Activated T-cell treated with anti-CD3 and anti-CD28 coated beads for 4 hours (primary cell): Measurements from ENCODE around the gene SIGLEC8.
A peak's percentile ranks its signal among the peaks of the same experiment; 100 is the strongest.
"Not testable (repeated sequence)": the region's sequence is repeated elsewhere in the genome, so short reads cannot be mapped to it uniquely, and the experiment has no call there.

Experiments
- DNase-seq: peaks from one replicate; pipeline ENCODE4 v3.0.0-alpha.2; 2020

SIGLEC8 gene

DNA sequence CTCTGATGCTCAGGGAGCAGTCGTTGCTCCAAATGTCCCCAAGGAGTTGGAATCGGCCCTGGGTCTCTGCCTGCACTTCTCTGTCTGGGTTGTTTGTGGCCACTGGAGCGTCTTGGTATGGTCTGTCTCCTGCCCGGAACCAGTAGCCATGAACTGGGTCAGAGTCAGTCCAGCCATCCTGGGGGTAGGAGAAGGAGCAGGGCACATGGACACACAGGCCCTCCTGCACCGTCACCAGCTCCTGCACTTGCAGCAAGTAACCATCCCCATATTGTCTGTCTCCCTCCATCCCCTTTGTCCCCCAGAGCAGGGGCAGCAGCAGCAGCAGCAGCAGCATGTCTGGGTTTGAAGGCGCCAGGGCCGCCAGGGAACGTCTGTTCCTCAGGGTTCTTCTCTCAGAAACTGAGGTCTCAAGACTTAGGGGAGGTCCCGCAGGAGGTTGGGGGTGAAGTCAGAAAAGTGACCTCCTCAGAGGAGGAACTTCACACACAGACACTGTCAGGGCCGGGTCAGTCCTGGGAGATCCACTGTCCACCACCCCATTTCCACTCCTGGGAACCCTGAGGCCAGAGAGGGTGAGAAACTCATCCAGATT lies at the start of gene SIGLEC8:
SIGLEC8 (minus strand) TSS at position 404 of the 595 bp plus-strand sequence; CDS start at position 337, 67 bp downstream.
- no peak for DNase-seq

DNA sequence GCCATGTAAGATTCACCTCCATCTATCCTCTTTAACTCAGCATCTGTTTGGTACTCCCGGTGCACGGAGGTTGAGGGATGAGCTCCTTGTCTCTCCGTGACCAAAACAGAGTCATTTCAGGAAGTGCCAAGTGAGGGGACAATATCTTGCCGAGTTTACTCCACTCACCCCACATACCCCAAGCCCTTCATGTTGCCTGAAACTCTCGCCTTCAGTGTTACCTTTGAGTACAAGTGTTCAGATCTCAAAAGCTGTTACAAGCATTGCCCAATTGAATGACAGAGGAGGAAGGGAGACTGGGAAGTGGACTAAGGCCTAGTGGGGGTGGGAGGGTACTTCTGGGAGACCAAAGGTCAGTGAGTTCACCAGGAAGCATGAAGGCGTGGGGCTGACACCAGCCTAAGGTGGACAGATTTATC lies 49.4 kb upstream of the SIGLEC8 start:
- no peak for DNase-seq

DNA sequence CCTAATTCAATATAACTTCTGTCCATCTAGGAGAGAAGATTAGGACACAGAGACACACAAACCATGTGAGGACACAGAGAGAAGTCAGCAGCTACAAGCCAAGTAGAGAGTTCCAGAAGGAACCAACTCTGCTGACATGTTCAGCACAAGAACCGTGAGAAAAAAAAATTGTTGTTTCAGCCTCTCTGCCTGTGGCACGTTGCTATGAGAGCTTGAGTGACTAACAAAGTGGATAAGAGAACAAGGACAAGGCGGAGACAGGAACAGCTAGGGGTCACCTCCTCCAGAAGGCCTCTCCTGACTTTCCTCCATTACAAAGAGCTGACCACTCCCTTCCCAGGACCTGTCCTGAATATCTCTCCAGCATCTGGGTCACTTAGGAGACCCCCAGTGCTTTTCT lies 48.9 kb upstream of the SIGLEC8 start:
- no peak for DNase-seq

DNA sequence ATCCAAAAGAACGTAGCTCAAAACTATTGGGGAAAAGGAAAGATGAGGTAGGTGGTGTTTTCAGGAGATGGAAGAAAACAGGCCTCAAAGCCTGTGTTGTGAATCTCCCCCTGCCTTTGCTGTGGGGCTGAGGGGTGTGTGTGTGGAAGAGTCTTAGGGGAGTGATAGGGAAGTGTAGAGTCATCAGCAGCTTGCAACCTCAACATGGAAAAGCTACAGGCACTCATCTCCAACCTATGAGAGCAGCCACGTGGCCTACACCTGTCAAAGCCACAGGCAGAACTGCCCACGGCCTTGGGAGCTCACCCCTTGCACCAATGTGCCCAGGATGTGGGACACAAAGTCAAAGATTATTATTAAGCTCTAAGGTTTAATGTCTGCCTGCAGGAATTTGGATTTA lies 47.6 kb upstream of the SIGLEC8 start:
- no peak for DNase-seq

DNA sequence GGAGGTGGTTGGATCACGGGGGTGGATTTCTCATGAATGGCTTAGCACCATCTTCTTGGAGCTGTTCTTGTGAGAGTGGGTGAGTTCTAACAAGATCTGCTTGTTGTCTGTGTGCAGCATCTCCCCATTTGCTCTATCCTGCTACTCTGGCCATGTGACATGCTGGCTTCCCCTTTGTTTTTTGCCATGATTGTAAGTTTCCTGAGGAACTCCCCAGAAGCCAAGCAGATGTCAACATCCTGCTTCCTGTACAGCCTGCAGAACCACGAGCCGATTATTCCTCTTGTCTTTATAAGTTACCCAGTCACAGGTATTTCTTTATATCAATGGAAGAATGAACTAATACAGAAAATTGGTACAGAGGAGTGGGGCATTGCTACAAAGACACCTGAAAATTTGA lies 45.6 kb upstream of the SIGLEC8 start:
- no peak for DNase-seq

DNA sequence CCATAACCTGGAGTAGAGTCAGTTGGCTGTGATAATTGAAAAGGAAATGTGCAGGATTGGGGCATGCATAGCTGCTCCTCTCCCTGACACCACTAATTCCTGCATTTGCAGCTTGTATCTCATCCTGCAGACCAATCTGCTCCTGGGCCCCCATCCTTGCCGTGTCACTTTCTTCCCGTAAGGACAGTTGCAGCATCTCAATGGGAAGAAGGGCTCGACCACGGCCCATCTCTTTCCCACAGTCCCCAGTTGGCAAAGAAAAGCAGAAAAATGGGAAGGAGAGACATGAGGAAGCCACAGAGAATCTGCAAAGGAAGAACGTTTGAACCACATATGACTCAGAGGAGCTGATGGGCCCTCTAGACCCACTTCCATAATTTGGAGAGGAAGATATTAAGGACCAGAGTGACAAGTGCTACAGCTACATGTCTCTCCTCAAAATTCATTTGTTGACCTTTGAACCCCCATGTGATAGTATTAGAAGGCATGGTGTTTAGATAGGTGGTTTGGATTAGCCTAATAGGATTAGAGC lies 45.1 kb upstream of the SIGLEC8 start:
- DNase-seq = no peak

DNA sequence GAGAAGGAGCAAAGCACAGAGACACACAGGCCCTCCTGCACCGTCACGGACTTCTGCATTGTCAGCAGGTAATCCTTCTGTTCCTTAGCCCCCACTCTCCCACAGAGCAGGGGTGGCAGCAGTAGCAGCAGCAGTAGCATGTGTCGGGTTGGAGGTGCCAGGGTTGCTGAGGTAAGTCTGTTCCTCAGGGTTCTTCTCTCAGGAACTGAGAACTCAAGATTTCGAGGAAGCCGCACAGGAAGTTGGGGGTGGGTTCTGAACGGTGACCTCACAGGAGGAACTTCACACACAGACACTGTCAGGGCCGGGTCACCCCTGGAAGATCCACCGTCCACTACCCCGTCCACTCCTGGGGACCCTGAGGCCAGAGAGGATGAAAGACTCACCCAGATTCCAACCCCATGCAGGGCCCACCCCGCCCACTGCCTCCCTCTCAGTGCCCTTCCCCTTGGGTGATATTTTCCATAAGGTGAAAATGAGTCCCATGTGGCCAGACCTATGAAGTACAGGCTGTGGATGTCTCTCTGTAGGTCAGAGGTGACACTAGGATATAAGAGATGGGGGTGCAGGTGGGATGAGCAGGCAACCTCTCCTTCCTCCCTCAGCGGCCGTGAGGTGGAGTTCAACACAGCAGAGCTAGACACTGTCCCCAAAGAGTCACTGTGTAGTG lies 43.5 kb upstream of the SIGLEC8 start, which contains the start of gene SIGLEC12:
SIGLEC12 (minus strand) TSS at position 207 of the 670 bp plus-strand sequence; CDS start at position 140, 67 bp downstream.
- no peak for DNase-seq

DNA sequence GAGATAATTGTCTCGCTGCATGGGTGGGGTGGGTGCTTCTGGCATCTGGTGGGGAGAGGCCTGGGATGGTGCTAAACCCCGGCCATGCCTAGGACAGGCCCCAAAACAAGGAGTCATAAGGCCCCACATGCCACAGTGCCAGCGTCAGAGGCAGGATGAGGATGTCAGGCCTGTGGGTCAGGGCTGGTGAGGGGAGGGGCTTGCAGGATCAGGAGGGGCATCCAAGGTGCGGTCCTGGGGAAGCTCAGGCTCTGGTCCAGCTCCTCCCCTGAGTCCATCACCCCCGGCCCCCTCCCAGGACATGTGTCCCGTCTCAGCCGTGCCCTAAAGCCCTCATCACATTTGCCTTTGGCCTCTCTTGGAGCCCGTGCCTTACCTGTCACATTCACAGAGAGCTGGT lies 42.7 kb upstream of the SIGLEC8 start:
- not testable (repeated sequence) for DNase-seq

DNA sequence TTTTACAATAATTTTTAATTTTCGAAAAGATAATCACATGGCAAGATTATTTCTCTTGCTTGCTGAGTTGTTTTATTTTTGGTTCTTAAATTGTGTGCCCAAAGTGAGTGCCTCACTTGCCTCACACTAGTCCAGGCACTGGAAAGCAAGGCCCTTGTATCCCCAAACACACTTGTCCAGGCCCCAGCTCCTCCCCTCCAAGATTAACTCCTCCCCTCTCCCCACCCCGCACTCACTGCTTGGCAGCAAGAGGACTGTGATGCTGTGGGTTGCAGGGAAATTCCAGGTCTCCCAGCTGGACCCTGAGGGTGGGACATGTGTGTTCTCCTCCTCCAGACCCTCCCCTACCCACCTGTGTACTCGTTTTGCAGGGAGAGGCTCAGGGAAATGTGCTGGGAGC lies 39.4 kb upstream of the SIGLEC8 start:
- DNase-seq = no peak

DNA sequence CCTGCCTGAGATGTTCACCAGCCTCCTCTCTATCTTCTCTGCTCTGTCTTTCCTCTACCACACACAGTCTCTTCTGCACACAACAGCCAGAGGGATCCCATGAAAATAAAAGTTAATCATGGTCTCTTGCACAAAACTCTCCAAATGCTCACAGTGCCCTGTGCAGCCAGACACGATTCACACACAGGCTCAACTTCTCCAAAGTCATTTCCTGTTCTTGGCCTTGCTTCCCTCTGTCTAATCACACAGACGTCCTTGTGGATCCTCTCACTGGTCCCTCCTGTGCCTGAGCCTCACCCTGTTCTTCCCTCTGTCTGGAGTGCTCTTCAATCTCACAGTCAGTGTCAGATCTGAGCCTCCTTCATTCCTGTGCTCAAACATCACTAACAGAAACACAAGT lies 35.5 kb upstream of the SIGLEC8 start:
- no peak for DNase-seq

DNA sequence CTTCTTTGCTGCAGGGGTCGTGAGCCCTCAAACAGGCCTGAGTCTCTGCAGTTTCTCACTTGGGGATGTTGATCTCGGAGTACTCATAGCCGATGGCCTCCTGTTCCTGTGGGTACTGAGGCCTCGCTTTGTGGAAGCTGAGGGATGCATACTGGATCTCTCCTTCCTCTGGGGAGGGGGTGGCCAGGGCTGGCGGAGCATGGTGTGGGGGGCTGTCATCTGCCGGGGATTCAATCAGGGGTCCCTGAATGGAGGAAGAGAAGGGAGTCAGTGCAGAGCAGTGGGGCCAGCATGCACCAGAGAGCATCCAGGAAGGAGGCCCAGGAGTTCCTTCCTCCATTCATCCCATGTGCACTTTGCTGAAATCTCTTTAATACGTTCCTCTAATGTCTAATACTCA lies 33.3 kb upstream of the SIGLEC8 start:
- DNase-seq = no peak

DNA sequence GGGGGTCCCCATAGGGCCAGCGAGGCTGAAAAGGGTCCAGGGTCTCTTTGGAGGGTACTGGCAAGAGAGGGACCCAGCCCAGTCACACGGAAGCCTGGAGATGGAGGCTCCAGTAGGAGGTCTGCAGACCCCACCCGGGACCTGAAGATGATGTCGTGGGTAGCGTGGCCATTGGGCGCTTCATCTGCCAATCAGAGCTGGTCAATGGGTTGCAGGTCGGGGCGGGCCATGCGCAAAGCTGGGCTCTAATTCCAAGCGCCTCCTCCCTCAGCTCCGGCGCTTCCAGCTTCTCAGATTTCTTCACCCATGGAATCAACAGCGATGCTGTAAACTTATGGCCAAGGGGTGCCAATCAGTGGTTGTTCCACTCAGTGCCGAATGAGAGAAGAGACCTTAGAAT lies 32.4 kb upstream of the SIGLEC8 start:
- no peak for DNase-seq

DNA sequence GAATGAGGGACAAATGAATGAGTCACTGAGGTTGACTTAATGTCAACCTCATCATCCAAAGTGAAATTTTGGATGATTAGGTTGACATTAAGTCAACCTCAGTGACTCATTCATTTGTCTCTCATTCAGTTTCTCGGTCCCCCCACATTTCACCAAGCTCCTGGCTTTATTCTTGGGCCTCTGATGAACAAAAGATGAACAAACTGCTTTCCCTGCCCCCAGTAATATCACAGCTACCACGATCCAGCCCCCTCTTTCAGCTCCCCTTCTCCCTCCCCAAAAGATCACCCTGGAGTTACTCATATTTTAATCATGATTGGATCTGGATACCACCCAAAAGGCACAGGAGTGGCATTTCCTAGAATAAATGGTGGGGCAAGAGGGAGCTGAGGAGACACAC lies 30.9 kb upstream of the SIGLEC8 start:
- DNase-seq = no peak

DNA sequence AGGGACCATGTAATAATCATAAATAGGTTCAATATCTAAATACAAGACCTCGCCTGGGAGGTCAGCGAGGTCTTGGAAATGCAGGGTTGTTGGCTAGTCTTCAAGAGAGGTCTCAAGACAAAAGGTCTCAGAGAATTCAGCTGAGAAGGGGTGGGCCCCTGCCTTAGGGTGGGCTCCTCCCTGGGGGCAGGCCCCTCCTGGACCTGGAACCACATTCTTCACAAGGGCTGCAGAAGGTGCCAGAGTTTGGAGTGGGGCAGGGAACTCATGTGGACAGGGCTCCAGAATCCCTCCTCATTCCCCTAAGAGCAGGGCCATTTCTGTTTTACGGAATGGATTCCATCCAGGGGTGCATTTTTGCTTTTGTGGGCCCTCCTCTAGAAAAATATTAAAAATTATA lies 30.2 kb upstream of the SIGLEC8 start:
- DNase-seq = no peak

DNA sequence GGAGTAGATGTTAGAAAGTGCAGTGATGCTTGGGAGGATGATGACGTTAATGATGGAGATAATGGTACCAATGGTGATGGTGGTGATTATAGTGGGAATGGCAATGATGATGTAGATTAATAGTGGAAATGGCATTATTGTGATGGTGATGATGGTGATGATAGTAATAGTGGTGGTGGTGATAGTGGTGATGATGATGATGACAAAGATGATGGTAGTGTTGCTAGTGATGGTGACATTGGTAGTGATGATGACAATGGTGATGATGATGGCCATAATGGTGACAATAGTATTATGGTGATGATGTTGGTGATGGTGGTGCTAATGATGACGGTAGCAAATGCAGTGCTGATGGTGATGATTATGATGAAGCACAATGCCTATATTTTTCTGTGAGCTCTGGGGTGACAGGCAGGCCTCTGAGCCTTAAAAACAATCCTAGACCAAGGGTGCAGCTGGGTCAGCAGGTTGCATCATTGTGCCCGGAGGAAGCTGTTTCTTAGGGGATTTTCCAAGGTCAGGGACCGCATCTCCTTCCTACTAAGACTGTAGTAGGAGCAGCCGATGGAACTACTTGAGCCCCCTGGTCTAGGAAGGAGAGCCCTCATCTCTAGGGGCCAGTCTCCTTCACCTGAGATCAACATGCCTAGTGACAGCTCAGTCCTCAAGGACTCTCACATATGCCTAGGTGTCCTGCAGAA lies 27.9 kb upstream of the SIGLEC8 start:
- DNase-seq = no peak

DNA sequence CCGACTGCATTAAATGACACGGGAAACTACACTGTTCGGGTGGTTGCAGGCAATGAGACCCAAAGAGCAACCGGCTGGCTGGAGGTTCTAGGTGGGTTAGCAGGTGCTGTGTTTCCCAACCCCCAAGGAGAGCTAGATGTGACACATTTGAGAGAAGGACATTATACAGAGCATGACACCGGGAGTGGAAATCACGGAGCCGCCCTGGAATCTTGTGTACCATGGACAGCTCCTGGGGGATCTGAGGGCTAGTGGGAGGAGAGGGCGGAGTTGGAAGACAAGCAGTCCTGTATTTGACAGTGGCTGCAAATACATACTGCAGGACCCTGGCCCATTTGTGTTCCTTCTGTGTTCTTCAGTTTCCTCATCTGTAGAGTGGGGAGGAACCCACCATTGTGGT lies 22.3 kb upstream of the SIGLEC8 start:
- DNase-seq = no peak

DNA sequence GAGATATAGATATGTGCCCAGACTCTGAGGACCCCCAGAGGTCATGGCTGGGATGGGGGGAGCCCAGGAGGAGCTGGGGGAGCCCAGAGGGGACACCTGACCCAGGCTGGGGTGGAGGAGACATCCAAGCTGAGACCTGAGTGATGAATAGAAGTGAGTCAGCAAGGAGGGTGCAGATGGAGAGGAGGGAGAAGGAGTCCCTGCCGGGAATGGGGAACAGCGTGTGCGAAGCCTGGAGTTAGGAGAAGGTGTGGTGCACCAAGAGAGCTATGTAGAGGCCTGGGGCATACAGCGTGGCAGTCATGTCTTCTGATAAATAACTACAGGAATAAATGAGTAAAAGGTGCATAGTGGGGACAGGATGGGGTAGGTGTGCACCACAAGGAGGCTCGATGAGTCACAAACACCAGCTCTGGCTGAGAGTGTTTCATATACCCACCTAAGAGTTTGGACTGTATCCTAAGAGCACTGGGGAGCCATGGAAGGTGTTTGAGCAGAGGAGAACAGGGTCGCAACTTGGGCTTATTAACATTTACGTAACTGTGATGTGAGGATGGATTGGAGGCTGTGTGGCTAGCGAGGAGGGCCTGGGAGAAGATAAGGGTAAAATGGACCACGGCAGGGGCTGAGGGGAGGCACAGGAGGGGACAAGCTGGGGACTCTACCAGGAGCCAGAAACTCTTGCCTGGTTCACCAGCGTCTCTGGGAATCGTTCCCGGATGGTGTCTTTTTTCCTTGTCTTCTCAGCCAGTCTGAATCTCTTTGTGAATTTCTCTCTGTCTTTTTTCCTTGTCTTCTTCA lies 21.5 kb upstream of the SIGLEC8 start:
- no peak for DNase-seq

DNA sequence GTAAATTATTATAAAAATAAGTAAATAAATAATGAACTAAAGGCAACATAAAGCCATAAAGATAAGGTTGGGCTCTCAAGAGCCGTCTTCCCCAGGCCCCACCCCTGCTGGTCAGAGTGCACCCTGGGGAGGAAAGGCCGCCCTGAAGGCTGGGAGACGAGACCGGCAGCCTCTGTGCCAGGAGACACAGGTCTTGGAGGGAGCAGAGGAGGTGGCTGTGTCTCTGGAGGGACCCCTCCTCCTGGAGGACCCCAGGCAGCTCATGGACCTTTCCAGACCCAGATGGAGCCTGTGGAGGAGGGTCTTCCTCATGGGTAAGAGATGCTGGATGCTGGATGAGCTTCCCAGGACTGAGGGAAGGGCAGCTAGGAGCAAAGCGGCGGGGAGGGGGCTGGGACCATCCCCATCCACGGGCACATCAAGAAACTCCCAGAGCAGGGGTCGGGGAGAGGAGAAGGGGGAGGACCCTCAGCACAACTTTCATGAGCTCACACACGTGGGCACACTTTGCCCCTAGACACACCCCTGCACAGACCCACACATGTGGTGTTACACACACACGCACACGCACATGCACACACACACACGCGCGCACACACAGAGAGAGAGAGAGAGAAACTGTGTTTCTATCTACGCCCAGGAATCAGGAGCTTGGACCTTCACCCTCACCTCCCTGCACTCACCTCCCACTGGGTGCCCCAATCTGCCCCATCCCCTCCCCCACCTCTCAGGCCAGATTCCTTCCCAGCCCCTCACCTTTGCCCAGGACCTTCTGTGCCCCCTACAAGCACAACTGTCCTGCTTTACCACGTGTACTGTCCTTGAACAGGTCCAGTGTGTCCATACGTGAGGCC lies 20.4 kb upstream of the SIGLEC8 start, which contains the start of gene CEACAM18:
CEACAM18 (plus strand) TSS at position 159 of the 854 bp plus-strand sequence.
- DNase-seq = no peak

DNA sequence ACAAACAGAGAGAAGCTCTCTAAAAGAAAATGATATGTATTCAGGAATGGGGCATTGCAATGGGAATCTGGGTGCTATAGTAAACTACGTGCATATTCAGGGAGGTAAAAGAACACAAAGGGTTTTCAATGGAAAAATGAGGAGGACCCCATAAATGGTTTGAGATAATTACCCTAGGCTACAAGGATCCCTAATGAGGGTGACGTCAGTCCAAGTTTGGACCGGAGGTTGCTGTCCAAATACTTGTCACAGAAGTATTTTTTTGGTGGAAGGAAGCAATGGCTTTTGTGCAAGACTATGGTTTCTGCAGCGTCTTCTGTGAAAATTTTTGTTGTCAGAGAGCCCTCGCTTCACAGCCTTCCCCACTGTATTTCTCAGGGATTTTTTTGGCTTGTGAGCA lies 19.1 kb upstream of the SIGLEC8 start:
- no peak for DNase-seq

DNA sequence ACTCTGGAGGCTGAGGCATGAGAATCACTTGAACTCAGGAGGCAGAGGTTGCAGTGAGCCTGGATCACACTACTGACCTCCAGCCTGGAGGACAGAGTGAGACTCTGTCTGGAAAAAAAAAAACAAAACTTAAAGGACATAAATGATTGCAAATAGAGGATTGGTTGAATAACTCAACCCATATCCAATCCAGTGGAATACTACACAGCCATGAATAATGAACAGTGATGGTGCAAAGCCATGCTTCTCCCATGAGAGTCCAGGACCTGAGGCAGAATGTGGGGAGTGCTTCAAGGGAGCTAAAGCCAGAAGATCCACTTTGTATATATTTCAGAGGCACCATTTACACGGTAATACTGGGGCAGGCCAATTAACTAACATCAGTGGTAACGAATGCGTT lies 17.9 kb upstream of the SIGLEC8 start:
- no peak for DNase-seq

DNA sequence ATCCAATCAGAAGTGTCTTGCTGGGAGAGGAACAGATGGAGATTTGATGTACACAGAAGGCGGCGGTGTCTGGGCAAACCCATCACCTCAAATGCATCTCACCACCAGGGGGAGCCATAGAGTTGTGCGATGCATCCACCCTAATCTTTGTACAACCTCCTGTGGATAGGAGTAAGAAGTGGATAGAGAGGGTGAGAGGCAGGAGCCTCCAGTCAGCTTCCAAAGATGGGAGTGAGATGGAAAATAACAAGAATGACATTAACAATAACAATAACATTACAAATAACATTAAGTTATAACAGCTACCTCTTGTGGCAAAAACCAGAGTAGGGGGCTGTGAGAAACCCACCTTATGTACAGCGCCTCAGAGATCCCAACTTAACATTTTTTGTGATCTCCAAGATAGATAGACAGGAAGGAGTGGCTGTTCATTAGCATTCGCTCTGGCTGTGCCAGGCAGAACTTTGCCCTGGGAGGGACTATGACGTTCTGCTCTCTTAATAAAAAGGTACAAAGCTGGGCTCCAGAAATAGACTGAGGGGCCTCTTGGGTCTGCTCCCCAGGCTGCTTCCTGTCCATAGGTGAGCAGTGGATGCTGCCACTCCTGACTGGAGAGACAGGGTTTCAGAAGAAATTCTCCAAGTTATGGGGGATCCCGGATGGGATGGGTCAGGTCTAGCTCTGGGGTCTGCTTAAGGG lies 14.9 kb upstream of the SIGLEC8 start:
- DNase-seq = peak; percentile 96
